IMR-90 (cell line): ENCODE results near the gene RAI1. TPM values are rescaled to one million over a fixed set of nuclear protein-coding genes. Genes with fewer than 3 reads are reported as not detected.

Experiments used
- ATAC-seq: fragments of 200-7000 bp; cut with Tn5 transposase; 2 replicates; pipeline ENCODE4 v1.9.1; 2020; ENCODE audit warnings: low read depth, mild to moderate bottlenecking, moderate library complexity
- BruUV-seq: library from RNA; stranded (reverse); fragments of 400-500 nt; replicated peaks from 2 replicates; lab custom pipeline; 2021; lab: Mats Ljungman, UMichigan
- CTCF ChIA-PET: fragments of 300-600 bp; formaldehyde crosslinking; extraction: SDS; loops from one replicate; lab custom pipeline; 2021; ENCODE audit warnings: antibody characterized with exemption; lab: Yijun Ruan, JAX
- POLR2A ChIA-PET: fragments of 300-600 bp; sonication (Branson Sonifier 250); formaldehyde crosslinking; loops from one replicate; lab custom pipeline; 2022; ENCODE audit warnings: antibody characterized with exemption; ENCODE audit not compliant: unreplicated experiment; lab: Charles Lee
- DNase-seq: peaks from one replicate; pipeline ENCODE4 v3.0.0; 2013
- H2AFZ ChIP-seq: replicated peaks from 2 replicates; pipeline ENCODE3; 2013; ENCODE audit warnings: low read length, mild to moderate bottlenecking; ENCODE audit not compliant: poor library complexity
- H2AK5ac ChIP-seq: 2 replicates; pipeline ENCODE4 v1.6.1; 2013; ENCODE audit warnings: low read depth, low read length, inconsistent platforms
- H2AK9ac ChIP-seq: replicated peaks from 2 replicates; pipeline ENCODE3; 2013; ENCODE audit warnings: mild to moderate bottlenecking, low read depth, low read length, moderate library complexity; ENCODE audit not compliant: poor library complexity
- H2BK120ac ChIP-seq: 2 replicates; pipeline ENCODE4 v1.6.1; 2013; ENCODE audit warnings: low read depth, low read length, inconsistent platforms
- H2BK15ac ChIP-seq: 3 replicates; pipeline ENCODE4 v1.6.1; 2013; ENCODE audit warnings: low read depth, low read length, inconsistent platforms
- H2BK20ac ChIP-seq: 2 replicates; pipeline ENCODE4 v1.6.1; 2013; ENCODE audit warnings: low read depth, mild to moderate bottlenecking, inconsistent platforms, low read length, moderate library complexity
- H2BK5ac ChIP-seq: 2 replicates; pipeline ENCODE4 v1.6.1; 2013; ENCODE audit warnings: mild to moderate bottlenecking, low read depth, low read length, inconsistent platforms; ENCODE audit not compliant: poor library complexity, severe bottlenecking
- H3K14ac ChIP-seq: replicated peaks from 2 replicates; pipeline ENCODE4 v1.6.1; 2013; ENCODE audit warnings: low read depth, low read length, inconsistent platforms
- H3K18ac ChIP-seq: 2 replicates; pipeline ENCODE4 v1.6.1; 2013; ENCODE audit warnings: low read depth, low read length, control low read depth
- H3K23ac ChIP-seq: 2 replicates; pipeline ENCODE4 v1.6.1; 2013; ENCODE audit warnings: low read depth, low read length, inconsistent platforms
- H3K27ac ChIP-seq: 2 replicates; pipeline ENCODE4 v1.5.1; 2013; ENCODE audit warnings: mild to moderate bottlenecking, control low read depth, low read length; ENCODE audit not compliant: insufficient read depth
- H3K27me3 ChIP-seq: 2 replicates; pipeline ENCODE4 v1.6.1; 2013; ENCODE audit warnings: low read length; ENCODE audit not compliant: control insufficient read depth, insufficient read depth
- H3K36me3 ChIP-seq: 2 replicates; pipeline ENCODE4 v1.6.1; 2013; ENCODE audit warnings: low read length, mixed read lengths; ENCODE audit not compliant: control insufficient read depth, insufficient read depth
- H3K4ac ChIP-seq: 2 replicates; pipeline ENCODE4 v1.6.1; 2013; ENCODE audit warnings: low read depth, low read length, inconsistent platforms
- H3K4me1 ChIP-seq: 2 replicates; pipeline ENCODE4 v1.6.1; 2013; ENCODE audit warnings: low read length, mixed read lengths; ENCODE audit not compliant: control insufficient read depth, insufficient read depth
- H3K4me2 ChIP-seq: 2 replicates; pipeline ENCODE4 v1.6.1; 2013; ENCODE audit warnings: low read depth, mild to moderate bottlenecking, control low read depth, low read length, moderate library complexity
- H3K4me3 ChIP-seq: 2 replicates; pipeline ENCODE4 v1.5.1; 2013; ENCODE audit warnings: low read depth, mild to moderate bottlenecking, control low read depth, low read length, moderate library complexity; ENCODE audit not compliant: insufficient read depth
- H3K56ac ChIP-seq: 2 replicates; pipeline ENCODE4 v1.6.1; 2013; ENCODE audit warnings: low read length, inconsistent platforms; ENCODE audit not compliant: insufficient read depth; ENCODE audit errors: extremely low read depth
- H3K79me1 ChIP-seq, 2 experiments: 2 replicates each; pipeline ENCODE4 v1.6.1; 2013; ENCODE audit warnings: low read length in 2 of 2, inconsistent platforms in 1 of 2, low read depth in 1 of 2
- H3K9ac ChIP-seq: 2 replicates; pipeline ENCODE4 v1.6.1; 2013; ENCODE audit warnings: low read depth, low read length, control low read depth
- H3K9me1 ChIP-seq: 2 replicates; pipeline ENCODE4 v1.6.1; 2013; ENCODE audit warnings: low read length, inconsistent platforms; ENCODE audit not compliant: insufficient read depth
- H3K9me3 ChIP-seq: 2 replicates; pipeline ENCODE4 v1.6.1; 2013; ENCODE audit warnings: low read length; ENCODE audit not compliant: control insufficient read depth, insufficient read depth
- H4K20me1 ChIP-seq: 2 replicates; pipeline ENCODE4 v1.6.1; 2013; ENCODE audit warnings: low read length, inconsistent platforms; ENCODE audit not compliant: insufficient read depth
- H4K5ac ChIP-seq: 2 replicates; pipeline ENCODE4 v1.6.1; 2013; ENCODE audit warnings: mild to moderate bottlenecking, low read depth, low read length, control low read depth
- H4K8ac ChIP-seq, 2 experiments: 2 replicates each; pipeline ENCODE4 v1.6.1; 2013; ENCODE audit warnings: low read depth in 2 of 2, low read length in 2 of 2, control low read depth in 1 of 2, inconsistent platforms in 1 of 2
- H4K91ac ChIP-seq: 2 replicates; pipeline ENCODE4 v1.6.1; 2013; ENCODE audit warnings: low read depth, low read length, inconsistent platforms; ENCODE audit not compliant: insufficient read depth
- BHLHE40 ChIP-seq: fragments of 150-350 bp; IDR thresholded peaks from 2 replicates; pipeline ENCODE4 v1.6.1; 2016; ENCODE audit warnings: mild to moderate bottlenecking, low read depth, low read length
- CEBPB ChIP-seq: IDR thresholded peaks from 2 replicates; pipeline ENCODE4 v1.6.1; 2012; ENCODE audit warnings: low read depth, low read length, improper control_type of control experiment
- CHD1 ChIP-seq: IDR thresholded peaks from 2 replicates; pipeline ENCODE4 v1.6.1; 2012; ENCODE audit warnings: low read depth, low read length, improper control_type of control experiment
- FOS ChIP-seq: fragments of 150-350 bp; IDR thresholded peaks from 2 replicates; pipeline ENCODE4 v1.6.1; 2016; ENCODE audit warnings: low read depth, low read length
- MAFK ChIP-seq: IDR thresholded peaks from 2 replicates; pipeline ENCODE4 v1.6.1; 2012; ENCODE audit warnings: low read depth, low read length, improper control_type of control experiment
- MAZ ChIP-seq: IDR thresholded peaks from 2 replicates; pipeline ENCODE4 v1.6.1; 2012; ENCODE audit warnings: low read depth, mild to moderate bottlenecking, low read length, improper control_type of control experiment, moderate library complexity, borderline replicate concordance
- MXI1 ChIP-seq: IDR thresholded peaks from 2 replicates; pipeline ENCODE4 v1.6.1; 2012; ENCODE audit warnings: low read depth, mild to moderate bottlenecking, low read length, moderate library complexity, borderline replicate concordance
- NFE2L2 ChIP-seq: fragments of 150-350 bp; IDR thresholded peaks from 2 replicates; pipeline ENCODE4 v1.6.1; 2016; ENCODE audit warnings: low read depth, mild to moderate bottlenecking, low read length
- POLR2A ChIP-seq: IDR thresholded peaks from 2 replicates; pipeline ENCODE4 v1.6.1; 2012; ENCODE audit warnings: mild to moderate bottlenecking, low read depth, low read length
- RAD21 ChIP-seq: IDR thresholded peaks from 2 replicates; pipeline ENCODE4 v1.6.1; 2012; ENCODE audit warnings: low read length, improper control_type of control experiment
- RCOR1 ChIP-seq: IDR thresholded peaks from 2 replicates; pipeline ENCODE4 v1.6.1; 2012; ENCODE audit warnings: mild to moderate bottlenecking, low read length, improper control_type of control experiment; ENCODE audit not compliant: insufficient replicate concordance
- RFX5 ChIP-seq: IDR thresholded peaks from 2 replicates; pipeline ENCODE4 v1.8.0; 2012; ENCODE audit warnings: low read depth, mild to moderate bottlenecking, low read length, moderate library complexity
- SMC3 ChIP-seq: fragments of 150-350 bp; IDR thresholded peaks from 2 replicates; pipeline ENCODE4 v1.6.1; 2016; ENCODE audit warnings: low read depth, mild to moderate bottlenecking, antibody characterized with exemption, low read length, moderate library complexity
- WGBS, 2 experiments: methylation state at CpG; one replicate each; pipeline versions ENCODE4 v1.1.5 to v1.1.7; 2013; ENCODE audit warnings: missing lambda C conversion rate in 2 of 2; ENCODE audit not compliant: insufficient read length in 1 of 2; ENCODE audit errors: extremely low coverage in 2 of 2; 5-methylcytosine and 5-hydroxymethylcytosine counted together
- dilution Hi-C: fragments of 300-500 bp; cut with HindIII; formaldehyde crosslinking; loops from one replicate; pipeline ENCODE4 v1.14.3; 2018; ENCODE audit warnings: low sequenced_read_pairs; ENCODE audit not compliant: unreplicated experiment
- in situ Hi-C: fragments of 300-500 bp; cut with MboI; formaldehyde crosslinking; loops from 3 replicates; pipeline ENCODE4 v1.14.3; 2019; ENCODE audit warnings: low sequenced_read_pairs, inconsistent platforms, mixed read lengths
- intact Hi-C: fragments of 100-400 bp; cut with micrococcal nuclease; formaldehyde crosslinking; loops from 2 replicates; pipeline ENCODE4 v1.10.0; 2022
- polyA plus RNA-seq, 3 experiments: library from polyadenylated mRNA; depleted of rRNA; stranded (reverse); fragments of >200 nt; gene quantifications; 2 replicates each; pipeline ENCODE4 v1.2.3, GENCODE V29; 2012; ENCODE audit warnings: low replicate concordance in 1 of 3
- total RNA-seq: library from RNA; depleted of rRNA; stranded (reverse); fragments of >200 nt; gene quantifications from 2 replicates; pipeline ENCODE4 v1.2.3, GENCODE V29; 2012
- TF ChIP-seq, protein P1 (sequence below): fragments of 150-350 bp; IDR thresholded peaks from 2 replicates; pipeline ENCODE4 v1.6.1; 2017; ENCODE audit warnings: mild to moderate bottlenecking, antibody characterized with exemption, low read length, low read depth
- TF ChIP-seq, protein P2 (sequence below): conservative IDR thresholded peaks from 2 replicates; pipeline ENCODE4 v1.5.1; 2012; ENCODE audit warnings: mild to moderate bottlenecking, low read depth, low read length, improper control_type of control experiment

Gene RAI1
- total and polyA plus RNA-seq, 2 of the 4 experiments (the other 2 are of a cell fraction), result 1.8 to 10.5 TPM

DNA sequence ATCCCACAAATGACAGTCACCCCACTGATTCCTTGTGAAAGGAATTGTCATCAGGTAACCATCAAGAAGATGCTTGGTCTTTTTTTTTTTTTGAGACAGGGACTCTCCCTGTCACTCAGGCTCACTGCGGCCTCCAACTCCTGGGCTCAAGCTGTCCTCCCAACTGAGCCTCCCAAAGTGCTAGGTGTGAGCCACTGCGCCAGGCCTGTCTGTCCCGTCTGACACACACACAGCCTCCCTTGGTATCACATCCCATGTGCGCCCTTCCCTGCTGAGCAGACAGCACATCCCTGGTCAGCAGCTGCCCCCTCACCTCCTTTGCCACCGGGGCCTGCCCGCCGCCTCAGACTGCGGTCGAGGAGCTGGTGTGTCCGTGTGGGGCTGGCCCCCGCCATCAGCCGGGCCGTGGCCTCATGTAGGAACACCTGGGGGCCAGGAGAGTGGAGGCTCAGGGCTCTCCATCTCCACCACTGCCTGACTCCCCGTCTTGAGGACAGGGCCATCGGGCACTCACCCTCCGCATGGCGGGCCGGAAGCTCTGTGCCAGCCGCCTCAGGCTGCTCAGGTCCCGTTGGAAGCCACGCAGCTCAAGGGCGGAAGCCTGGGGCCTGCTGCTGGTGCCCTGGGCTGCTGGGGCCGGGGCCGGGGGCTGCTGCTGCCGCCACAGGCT is 131.9 kb downstream of the RAI1 start:
- no peak overlapping the region for H2BK20ac ChIP-seq
- ATAC-seq, result no peak
- H2AK5ac ChIP-seq, result no peak overlapping the region
- H2BK5ac ChIP-seq, result no peak overlapping the region
- DNase-seq, result no peak
- WGBS, 2 experiments, result 95% methylated on average over 7 of the region's 25 CpGs; no CpG with 5 or more reads in 1 of the 2 experiments
- H3K23ac ChIP-seq, result no peak overlapping the region
- H2AFZ ChIP-seq, result no peak overlapping the region
- H3K4ac ChIP-seq, result no peak overlapping the region
- H3K9me3 ChIP-seq, result no peaks in the 10 kb centered on the region
- dilution Hi-C loops (no loop called here), in situ Hi-C loops (no loop called here), intact Hi-C loops (no loop called here)
- no peak overlapping the region for H3K27ac ChIP-seq
- H4K5ac ChIP-seq, result no peak overlapping the region
- ChIA-PET POLR2A (no interaction called here), CTCF (no interaction called here)
- H3K18ac ChIP-seq, result no peak overlapping the region
- BruUV-seq, result no TSS peak
- H3K4me3 ChIP-seq, result no peak overlapping the region
- TF ChIP-seq MXI1, result no peak
- no peak for TF ChIP-seq CEBPB
- TF ChIP-seq MAFK, result no peak
- TF ChIP-seq, protein P1, sequence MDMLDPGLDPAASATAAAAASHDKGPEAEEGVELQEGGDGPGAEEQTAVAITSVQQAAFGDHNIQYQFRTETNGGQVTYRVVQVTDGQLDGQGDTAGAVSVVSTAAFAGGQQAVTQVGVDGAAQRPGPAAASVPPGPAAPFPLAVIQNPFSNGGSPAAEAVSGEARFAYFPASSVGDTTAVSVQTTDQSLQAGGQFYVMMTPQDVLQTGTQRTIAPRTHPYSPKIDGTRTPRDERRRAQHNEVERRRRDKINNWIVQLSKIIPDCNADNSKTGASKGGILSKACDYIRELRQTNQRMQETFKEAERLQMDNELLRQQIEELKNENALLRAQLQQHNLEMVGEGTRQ, result no peak
- no peak for TF ChIP-seq CHD1
- no peak for TF ChIP-seq SMC3
- TF ChIP-seq MAZ, result no peak
- no peak for TF ChIP-seq BHLHE40
- TF ChIP-seq POLR2A, result no peak
- no peak for TF ChIP-seq RCOR1
- TF ChIP-seq RFX5, result no peak
- TF ChIP-seq FOS, result no peak
- TF ChIP-seq NFE2L2, result no peak
- TF ChIP-seq, protein P2, sequence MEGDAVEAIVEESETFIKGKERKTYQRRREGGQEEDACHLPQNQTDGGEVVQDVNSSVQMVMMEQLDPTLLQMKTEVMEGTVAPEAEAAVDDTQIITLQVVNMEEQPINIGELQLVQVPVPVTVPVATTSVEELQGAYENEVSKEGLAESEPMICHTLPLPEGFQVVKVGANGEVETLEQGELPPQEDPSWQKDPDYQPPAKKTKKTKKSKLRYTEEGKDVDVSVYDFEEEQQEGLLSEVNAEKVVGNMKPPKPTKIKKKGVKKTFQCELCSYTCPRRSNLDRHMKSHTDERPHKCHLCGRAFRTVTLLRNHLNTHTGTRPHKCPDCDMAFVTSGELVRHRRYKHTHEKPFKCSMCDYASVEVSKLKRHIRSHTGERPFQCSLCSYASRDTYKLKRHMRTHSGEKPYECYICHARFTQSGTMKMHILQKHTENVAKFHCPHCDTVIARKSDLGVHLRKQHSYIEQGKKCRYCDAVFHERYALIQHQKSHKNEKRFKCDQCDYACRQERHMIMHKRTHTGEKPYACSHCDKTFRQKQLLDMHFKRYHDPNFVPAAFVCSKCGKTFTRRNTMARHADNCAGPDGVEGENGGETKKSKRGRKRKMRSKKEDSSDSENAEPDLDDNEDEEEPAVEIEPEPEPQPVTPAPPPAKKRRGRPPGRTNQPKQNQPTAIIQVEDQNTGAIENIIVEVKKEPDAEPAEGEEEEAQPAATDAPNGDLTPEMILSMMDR, result no peak
- no peak for TF ChIP-seq RAD21
- no peak overlapping the region for H4K91ac ChIP-seq
- no peaks in the 10 kb centered on the region for H3K27me3 ChIP-seq
- peaks cover 56% of the 10 kb centered on the region for H4K20me1 ChIP-seq
- peak overlapping the region; percentile 15 for H2AK9ac ChIP-seq
- peaks cover 3 to 33% of the 10 kb centered on the region in 2 experiments; a peak in 2 of 4 replicates for H3K79me1 ChIP-seq
- H3K9me1 ChIP-seq, result peaks cover 3% of the 10 kb centered on the region; the same call in 1 of the 2 replicates
- no peak overlapping the region for H2BK120ac ChIP-seq
- no peak overlapping the region for H3K56ac ChIP-seq
- no peak overlapping the region for H3K9ac ChIP-seq
- no peak overlapping the region for H3K14ac ChIP-seq
- H3K4me1 ChIP-seq, result peaks cover 11% of the 10 kb centered on the region
- H4K8ac ChIP-seq, result no peak overlapping the region
- no peak overlapping the region for H2BK15ac ChIP-seq
- no peak overlapping the region for H3K4me2 ChIP-seq
- H3K36me3 ChIP-seq, result peaks cover 66% of the 10 kb centered on the region
